ENCODE data around the gene PHF2.

- no peak for TF ChIP-seq CTCF (IDR thresholded peaks at IDR 0.05)
- no peak for TF ChIP-seq POLR2A (IDR thresholded peaks at IDR 0.05)
Observed at GRCh38 chr9:93619272-93619775, 42.9 kb downstream of the PHF2 start.

All from breast epithelium (tissue), 3 donors.